ENCODE data around the gene CCDC149. TPM values are rescaled to one million over a fixed set of nuclear protein-coding genes. Genes with fewer than 3 reads are reported as not detected.

Gene CCDC149
- total and polyA plus RNA-seq, 2 of the 13 experiments (the other 11 are each of a cell fraction or from before 2014, with no cell fraction given): 0.44 to 0.95 TPM

- Histone ChIP-seq H3K4me1 (ENCODE audit: insufficient read depth, low read length) (no peaks in the 10 kb centered on the region), H3K9me3 (ENCODE audit: low read length) (no peaks in the 10 kb centered on the region), H3K36me3 (replicated peaks in 1 of 2; ENCODE audit: control insufficient read depth in 1 of 2, insufficient read depth in 2 of 2, low read length in 2 of 2) (no peaks in the 10 kb centered on the region), H2AFZ (ENCODE audit: low read length) (no peak overlapping the region), H3K27ac (ENCODE audit: extremely low read length, insufficient read depth, low read length) (no peak overlapping the region), H3K4me3 (replicated peaks in 1 of 3; ENCODE audit: insufficient read depth in 1 of 3, low read depth in 2 of 3, low read length in 3 of 3) (no peak overlapping the region), H4K20me1 (ENCODE audit: insufficient read depth, low read length) (no peaks in the 10 kb centered on the region), H3K79me2 (ENCODE audit: insufficient read depth, low read length) (no peaks in the 10 kb centered on the region), H3K9ac (ENCODE audit: insufficient read depth, low read depth, low read length) (no peak overlapping the region), H3K27me3 (ENCODE audit: control insufficient read depth in 1 of 2, insufficient read depth in 2 of 2, low read length in 2 of 2) (peaks cover 0 to 4% of the 10 kb centered on the region in 2 experiments; a peak in 1 of 5 replicates), H3K4me2 (ENCODE audit: low read depth, low read length) (no peak overlapping the region)
- CTCF ChIA-PET (ENCODE audit: low intra/inter-chr PET ratio, low total read pairs): no interaction called here
- 68% methylated on average over 5 of the region's 5 CpGs for WGBS (ENCODE audit: low lambda C conversion rate)
- ATAC-seq: no peak
- POLR2A ChIA-PET: no interaction called here
- intact Hi-C loops (cut with micrococcal nuclease; ENCODE audit: unreplicated experiment) (no loop called here), in situ Hi-C loops (cut with HindIII; ENCODE audit: extremely low pct_ligation_motif_present, low pct_unique_long_range_greater_than_20kb) (no loop called here)
- no peak for TF ChIP-seq ZNF839 (CRISPR knock-in tag; IDR thresholded peaks at IDR 0.05; ENCODE audit: borderline replicate concordance)
- no peak for TF ChIP-seq GTF2F1 (IDR thresholded peaks at IDR 0.05; ENCODE audit: low read length)
- TF ChIP-seq IRF9 (CRISPR knock-in tag; IDR thresholded peaks at IDR 0.05; ENCODE audit: borderline replicate concordance): no peak
- TF ChIP-seq POGZ (CRISPR knock-in tag; IDR thresholded peaks at IDR 0.05): no peak
- no peak for TF ChIP-seq AGO2 (optimal IDR thresholded peaks at IDR 0.05; ENCODE audit: low read depth, low read length)
- no peak for TF ChIP-seq CC2D1A (CRISPR knock-in tag; IDR thresholded peaks at IDR 0.05)
- TF ChIP-seq BCL3 (CRISPR knock-in tag; IDR thresholded peaks at IDR 0.05): no peak
- no peak for TF ChIP-seq HNF1B (CRISPR knock-in tag; IDR thresholded peaks at IDR 0.05)
- TF ChIP-seq KAT7 (CRISPR knock-in tag; IDR thresholded peaks at IDR 0.05; ENCODE audit: borderline replicate concordance): no peak
- no peak for TF ChIP-seq ZNF414 (CRISPR knock-in tag; IDR thresholded peaks at IDR 0.05)
- no peak for TF ChIP-seq CEBPZ (IDR thresholded peaks at IDR 0.05; ENCODE audit: low read length)
- TF ChIP-seq TRIM22 (IDR thresholded peaks at IDR 0.05): no peak
- no TSS peak for BruUV-seq (replicated peaks)
- FAIRE-seq: no peak
- DNase-seq (ENCODE audit: low spot score): no peak
Measured at GRCh38 chr4:24896977-24897376, 15.9 kb downstream of the CCDC149 start.

Data from HepG2 (cell line).